Stimulated activated CD8-positive, alpha-beta memory T cell treated with anti-CD3 and anti-CD28 coated beads, Interleukin-2, amount 100 ng/mL, for 1 hour (primary cell): ENCODE results near the gene KAT8.

ENCODE experiments used
- DNase-seq, 2 donors: peaks; one replicate each; pipeline ENCODE4 v3.0.0-alpha.2; 2020; ENCODE audit warnings: low read depth in 2 of 2

KAT8 gene

DNA sequence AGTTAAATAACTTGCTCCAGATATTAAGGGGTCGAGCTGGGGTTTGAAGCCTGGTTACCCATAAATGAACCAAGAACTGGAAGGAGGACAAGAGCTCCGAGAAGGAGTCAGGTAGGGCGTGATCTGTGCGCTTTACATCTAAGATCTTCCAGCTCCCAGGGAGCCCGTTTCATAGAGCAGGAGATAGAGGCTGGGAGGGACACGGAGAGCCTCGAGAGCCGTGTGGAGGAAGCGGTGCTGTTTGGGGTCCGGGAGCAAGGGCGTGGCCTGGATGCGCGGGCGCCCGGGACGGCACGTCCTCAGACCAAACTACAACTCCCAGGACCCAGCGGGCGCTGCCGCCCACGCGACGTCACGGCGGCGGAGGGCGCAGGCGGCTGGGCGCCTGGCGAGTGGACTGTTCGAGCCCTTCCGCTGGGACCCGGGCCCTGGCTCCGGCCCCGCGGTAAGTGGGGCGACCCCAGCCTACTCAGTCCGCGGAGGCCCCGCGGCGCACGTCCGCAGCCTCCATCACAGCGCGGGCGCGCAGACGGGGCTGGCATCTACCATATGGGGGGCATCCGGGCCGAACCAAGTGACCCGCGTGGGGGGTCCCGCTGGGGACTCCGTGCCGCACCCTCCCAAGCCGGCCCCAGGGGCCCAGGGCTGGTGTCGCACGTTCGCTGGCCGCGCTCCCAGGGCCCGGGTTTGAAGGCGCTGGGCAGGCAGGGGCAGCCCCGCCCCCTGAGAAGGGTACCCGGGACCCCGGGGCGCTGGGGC is 9.2 kb upstream of the KAT8 start, which contains the start of gene BCKDK:
Gene BCKDK (plus strand): TSS at position 352 of the 759 bp plus-strand sequence. CDS start 838 bp downstream, outside the sequence.
- DNase-seq = peak; percentile 21 to 27

DNA sequence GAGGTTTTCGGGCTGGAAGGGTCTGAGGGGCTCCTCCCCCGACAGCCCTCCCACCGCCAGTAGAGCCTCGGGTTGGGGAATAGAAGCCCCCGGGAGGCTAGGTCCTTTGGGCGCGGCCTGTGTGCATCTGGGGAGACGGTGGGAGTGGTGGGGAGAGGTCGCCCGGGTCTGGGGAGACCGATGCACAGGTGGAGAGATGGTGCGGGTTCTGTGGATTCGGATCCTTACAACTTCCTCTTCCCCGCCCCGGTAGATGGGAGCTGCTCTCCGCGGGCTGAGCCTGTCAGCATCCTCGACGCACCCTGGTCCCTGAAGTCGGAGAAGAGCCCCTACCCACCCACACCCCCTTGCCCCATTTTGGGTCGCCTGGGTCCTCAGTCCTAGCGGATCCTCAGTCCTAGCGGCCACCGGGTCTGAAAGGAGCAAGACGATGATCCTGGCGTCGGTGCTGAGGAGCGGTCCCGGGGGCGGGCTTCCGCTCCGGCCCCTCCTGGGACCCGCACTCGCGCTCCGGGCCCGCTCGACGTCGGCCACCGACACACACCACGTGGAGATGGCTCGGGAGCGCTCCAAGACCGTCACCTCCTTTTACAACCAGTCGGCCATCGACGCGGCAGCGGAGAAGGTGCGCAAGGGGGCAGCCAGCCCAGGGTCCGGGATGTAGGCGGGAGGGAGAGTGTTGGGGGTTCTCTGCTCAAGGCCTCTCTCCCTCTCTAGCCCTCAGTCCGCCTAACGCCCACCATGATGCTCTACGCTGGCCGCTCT is 8.5 kb upstream of the KAT8 start:
- DNase-seq = no peak

DNA sequence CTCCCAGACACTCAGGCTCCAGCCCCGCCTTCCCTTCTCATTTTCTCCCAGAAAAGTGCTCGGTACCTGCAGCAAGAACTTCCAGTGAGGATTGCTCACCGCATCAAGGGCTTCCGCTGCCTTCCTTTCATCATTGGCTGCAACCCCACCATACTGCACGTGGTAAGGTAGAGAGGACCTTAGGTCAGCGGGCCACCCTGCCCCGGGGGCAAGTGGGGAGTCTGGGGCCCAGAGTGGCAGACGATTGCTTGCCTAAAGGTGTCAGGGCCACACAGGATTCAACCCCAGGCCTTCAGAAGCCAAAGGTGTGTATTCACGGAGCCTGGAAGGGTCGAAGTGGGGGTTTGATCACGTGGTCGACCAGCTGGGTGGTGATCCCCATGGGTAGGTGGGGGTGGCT is 7.8 kb upstream of the KAT8 start:
- no peak for DNase-seq

DNA sequence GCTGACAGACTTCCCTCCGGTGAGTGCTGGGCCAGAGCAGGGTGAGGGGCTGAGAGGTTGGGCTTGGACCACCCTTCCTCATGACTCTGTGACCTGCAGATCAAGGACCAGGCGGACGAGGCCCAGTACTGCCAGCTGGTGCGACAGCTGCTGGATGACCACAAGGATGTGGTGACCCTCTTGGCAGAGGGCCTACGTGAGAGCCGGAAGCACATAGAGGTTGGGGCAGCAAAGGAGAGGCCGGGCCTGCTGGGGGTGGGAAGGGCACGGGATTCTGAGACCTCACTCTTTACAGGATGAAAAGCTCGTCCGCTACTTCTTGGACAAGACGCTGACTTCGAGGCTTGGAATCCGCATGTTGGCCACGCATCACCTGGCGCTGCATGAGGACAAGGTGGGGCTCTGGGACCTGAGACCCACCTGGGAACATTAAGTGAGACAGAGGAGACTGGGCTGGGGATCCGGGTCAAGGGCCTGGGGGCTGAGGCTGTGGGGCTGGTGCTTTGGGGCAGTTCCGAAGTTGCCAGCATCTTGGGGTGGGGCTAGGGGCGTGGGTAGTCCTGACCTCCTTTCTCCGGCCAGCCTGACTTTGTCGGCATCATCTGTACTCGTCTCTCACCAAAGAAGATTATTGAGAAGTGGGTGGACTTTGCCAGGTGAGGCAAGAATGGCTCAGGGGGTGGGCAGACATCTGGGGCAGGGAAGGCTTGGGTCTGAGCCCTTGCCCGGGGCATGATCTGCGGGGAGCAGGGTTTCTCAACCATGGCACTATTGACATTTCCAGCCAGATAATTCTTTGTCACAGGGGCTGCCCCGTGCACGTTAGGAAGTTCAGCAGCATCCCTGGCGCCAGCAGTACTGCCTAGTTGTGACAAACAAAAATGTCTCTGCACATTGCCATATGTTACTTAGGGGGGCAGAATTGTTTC is 7.1 kb upstream of the KAT8 start:
- no peak for DNase-seq

DNA sequence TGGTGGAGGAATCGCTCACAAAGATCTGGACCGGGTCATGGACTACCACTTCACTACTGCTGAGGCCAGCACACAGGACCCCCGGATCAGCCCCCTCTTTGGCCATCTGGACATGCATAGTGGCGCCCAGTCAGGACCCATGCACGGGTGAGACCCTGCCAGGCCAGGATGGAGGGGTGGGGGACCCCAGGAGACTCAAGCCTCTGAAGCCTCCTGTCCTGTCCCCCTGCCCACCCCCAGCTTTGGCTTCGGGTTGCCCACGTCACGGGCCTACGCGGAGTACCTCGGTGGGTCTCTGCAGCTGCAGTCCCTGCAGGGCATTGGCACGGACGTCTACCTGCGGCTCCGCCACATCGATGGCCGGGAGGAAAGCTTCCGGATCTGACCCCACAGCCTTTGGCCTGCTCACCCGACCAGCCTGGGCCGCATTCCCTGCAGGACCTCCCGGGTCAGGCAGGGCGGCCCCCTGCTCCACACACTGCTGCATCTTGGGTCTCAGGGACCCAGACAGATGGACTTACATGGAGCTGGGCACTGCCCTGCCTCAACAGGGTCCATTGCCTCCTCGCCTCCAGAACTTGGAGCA is 5.5 kb upstream of the KAT8 start:
- DNase-seq = no peak

DNA sequence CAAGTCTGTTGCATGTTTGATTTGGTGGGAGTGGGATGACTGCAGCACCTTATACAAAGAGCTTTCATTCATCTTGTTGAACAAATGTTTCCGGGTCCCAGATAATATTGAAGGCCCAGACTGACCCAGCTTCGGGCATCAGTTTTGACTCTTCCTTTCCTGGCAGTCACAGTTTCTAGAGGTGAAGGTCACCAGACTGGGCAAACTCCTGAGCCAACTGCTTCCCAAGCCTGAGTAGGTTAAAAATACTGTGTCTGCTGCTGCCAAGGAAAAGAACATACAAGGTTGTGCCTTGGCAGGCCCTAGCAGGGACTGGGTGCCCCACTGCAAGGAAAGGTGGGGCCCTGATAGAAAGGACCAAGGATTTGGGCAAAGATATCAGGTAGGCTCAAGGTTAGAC is 4.8 kb upstream of the KAT8 start:
- DNase-seq = no peak

DNA sequence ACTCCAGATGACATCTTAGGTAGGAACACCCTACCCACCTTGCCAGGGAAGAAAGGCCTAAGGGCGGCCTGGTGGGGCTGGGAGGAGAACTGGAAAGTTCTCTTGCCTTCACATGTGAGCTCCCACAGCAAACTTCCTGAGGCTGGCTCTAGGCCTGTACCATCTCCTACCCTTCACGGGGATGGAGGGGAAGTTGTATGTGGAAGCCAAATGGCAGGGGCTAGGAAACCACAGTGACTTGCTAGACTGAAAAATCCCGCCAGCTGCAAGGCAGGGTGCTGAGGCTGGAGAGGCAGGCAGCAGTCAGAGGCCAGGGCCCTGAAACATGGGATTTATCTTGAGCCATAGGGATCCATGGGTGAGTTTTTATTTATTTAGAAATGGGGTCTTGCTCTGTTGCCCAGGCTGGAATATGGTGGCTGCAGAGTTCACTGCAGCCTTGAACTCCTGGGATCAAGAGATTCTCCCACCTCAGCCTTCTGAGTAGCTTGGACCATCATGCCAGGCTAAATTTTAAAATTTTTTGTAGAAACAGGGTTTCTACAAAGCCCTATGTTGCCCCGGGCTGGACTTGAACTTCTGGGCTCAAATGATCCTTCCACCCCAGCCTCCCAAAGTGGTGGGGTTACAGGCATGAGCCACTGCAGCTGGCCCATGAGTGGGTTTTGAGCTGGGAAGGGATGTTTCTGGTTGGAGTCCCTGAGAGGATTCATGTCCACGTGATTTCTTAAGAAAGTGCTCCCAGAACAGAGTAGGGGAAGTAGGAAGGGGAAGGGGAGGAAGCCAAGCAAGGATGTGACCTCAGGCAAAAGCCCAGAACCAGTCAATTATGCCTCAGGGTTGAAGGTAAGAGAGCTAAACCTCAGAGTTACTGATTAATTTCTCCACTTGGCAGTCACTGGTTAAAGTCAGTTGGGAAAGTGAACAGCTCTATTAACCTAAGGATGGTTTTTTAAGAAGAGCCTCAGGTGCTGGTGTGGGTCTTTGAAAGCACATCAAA is 4.0 kb upstream of the KAT8 start:
- no peak for DNase-seq

DNA sequence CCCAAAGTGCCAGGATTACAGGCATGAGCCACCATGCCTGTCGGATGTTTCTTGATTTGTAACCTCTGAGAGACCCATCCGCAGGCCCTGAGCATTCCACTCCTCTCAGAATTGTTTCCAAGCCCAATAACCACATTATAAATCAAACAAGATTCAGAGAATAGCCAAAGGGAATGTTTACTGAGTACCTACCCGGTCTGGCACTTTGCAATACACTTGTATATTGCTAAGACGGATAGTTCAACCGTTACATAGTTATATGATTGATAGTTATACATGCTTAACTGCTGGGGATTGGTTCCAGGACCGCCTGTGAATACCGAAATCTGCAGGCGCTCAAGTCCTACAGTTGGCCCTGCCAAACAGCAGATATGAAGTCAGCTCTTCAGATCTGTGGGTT is 3.0 kb upstream of the KAT8 start:
- DNase-seq = no peak

DNA sequence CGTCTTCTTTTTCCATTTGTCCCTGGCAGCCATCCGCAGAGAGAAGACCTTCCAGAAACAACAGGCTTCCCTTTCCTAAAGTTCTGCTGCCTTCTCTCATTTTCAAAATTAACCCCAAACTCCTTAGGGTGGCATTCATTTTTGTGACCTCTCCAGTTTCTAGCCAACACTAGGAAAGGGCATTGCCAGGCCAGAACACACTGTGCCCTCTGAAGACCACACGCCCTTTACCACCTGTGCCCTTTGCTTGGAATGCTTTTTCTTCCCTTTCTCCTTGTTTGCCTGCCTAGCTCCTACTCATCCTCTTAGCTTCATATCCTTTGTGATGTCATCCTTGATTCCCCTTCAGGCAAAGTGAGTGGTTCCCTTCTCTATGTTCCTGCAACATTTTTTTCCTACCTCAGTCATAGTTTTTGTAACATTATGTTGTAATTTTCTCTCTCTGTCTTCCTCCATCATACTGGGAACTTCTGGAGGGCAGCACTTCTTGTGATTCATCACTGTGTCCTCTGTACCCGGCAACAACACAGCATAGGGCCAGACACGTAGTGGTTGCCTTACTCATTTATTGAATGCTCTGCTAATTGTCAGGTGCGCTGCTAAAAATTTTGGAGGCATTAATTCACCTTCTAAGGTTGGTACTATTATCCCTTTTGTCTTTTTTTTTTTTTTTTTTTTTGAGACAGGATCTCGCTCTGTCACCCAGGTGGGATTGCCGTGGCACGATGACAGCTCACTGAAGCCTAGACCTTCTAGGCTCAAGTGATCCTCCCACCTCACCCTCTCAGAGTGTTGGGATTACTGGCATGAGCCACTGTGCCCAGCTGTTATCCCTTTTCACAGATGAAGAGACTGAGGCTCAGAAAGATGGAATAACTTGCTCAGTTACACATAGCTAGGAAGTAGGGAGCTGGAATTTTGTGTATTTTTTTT is 1.0 kb downstream of the KAT8 start:
- DNase-seq = no peak

DNA sequence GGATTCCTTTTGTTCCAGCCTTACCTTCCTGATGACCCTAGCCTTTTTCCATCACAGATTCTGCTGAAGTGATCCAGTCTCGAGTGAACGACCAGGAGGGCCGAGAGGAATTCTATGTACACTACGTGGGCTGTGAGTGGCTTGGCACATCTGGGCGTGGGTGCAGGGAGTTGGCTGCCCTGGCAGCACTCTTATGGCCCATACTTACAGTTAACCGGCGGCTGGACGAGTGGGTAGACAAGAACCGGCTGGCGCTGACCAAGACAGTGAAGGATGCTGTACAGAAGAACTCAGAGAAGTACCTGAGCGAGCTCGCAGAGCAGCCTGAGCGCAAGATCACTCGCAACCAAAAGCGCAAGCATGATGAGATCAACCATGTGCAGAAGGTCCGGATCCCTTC is 2.7 kb downstream of the KAT8 start:
- DNase-seq = no peak

DNA sequence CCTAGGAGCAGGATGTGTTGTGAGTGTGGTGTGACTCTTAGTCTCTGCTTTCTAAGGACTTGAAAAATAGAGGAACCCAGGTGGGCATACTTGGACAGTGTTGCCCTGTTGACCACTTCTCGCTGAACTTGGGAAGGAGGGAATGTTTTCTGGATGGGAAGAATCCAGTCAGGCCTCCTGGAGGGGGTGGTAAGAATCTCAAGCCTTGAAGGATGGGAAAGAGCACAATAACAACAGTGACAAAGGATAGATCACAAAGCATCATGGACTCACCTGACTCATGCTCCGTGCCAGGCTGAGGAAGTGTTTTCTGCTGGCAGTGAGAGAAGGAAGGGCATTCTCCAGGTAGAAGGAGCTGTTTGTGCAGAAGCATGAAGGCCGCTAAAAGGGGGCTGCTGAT is 8.4 kb downstream of the KAT8 start:
- no peak for DNase-seq

DNA sequence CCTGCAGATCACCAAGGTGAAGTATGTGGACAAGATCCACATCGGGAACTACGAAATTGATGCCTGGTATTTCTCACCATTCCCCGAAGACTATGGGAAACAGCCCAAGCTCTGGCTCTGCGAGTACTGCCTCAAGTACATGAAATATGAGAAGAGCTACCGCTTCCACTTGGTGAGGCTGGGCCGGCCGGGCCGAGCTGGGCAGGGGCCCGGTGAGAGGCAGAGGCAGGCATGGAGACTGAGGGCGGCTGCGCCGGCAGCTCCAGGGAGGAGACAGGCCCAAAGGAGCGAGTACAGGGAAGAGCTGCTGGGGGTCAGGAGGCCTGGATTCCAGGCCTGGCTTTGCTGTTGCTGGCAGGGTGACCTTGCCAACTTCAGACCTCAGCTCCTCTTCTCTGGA is 9.7 kb downstream of the KAT8 start:
- no peak for DNase-seq

DNA sequence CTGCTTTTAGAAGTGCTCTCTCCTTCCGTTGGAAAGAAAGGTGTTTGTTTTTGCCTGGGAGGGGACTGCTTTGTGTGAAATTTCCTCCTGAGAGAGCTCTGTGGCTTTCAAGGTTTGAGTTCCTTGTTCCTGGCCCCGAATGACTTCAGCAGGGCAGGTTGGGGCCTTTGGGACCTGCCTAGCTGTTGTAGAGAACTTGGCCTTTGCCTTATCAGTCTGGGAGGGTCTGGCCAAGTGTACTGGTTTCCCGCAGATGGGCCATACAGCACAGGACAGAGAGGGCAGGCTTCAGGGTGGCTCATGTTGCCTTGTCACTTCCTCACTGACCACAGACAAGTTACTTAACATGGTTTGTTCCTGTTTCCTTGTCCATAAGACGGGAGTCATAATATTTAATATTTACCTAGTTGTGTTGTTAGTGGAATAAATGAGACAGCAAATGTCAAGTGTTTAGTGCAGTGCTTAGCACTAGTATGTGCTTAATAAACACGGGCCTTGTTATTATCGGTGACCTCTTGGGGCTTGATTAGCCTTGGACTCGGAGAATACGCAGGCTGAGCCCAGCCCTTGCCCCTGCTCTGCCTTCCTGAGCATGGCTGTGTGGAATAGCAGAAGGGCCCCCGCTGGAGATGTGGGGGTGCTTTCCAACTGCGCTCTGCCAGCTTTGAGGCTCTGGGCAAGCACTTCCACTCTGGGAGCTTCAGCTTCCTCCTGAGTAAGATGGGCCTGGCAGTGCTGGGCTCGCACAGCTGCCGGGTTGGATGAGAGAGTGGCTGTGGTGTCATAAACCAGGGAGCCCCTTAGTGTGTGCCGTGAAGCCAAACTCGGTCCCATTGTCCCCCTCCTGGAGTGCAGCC is 11.5 kb downstream of the KAT8 start:
- DNase-seq = no peak

DNA sequence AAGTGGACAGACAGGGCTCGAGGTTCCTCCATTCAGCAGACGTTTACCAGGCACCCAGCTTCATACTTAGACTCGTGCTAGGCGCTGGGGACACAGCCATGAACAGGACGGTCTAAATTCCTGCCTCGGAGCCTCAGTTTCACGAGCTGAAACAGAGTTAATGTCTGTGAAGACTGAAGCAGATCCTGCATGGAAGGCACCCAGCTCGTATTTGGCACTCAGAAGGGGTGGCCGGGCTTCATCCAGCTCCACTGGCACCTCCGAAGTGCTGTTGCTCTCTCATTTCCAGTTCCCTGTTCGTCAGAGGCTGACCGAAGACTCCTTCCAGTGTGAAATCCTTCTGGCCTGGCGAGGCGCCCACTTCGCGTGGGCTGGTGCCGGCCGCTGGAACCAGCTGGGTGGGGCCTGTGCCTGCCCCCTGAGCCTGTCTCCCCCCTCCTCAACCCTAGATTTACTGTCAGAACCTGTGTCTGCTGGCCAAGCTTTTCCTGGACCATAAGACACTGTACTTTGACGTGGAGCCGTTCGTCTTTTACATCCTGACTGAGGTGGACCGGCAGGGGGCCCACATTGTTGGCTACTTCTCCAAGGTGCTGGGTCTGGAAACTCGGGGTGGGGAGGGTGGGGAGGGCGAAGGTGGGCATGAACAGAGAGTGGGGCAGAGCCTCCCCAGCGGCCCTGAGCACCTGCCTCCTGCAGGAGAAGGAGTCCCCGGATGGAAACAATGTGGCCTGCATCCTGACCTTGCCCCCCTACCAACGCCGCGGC is 12.3 kb downstream of the KAT8 start:
- no peak for DNase-seq

DNA sequence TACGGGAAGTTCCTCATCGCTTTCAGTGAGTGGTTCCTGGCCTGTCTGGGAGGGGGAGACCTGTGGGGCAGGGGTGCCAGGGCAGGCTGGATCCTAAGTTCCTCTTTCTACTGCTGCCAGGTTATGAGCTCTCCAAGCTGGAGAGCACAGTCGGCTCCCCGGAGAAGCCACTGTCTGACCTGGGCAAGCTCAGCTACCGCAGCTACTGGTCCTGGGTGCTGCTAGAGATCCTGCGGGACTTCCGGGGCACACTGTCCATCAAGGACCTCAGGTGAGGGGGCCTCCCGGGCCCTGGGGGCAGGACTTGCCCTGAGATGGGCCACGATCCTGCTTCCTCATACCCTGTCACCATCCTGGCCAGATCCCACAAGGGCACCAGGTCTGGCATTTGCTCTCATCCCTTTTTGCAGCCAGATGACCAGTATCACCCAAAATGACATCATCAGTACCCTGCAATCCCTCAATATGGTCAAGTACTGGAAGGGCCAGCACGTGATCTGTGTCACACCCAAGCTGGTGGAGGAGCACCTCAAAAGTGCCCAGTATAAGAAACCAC is 12.9 kb downstream of the KAT8 start:
- no peak for DNase-seq

DNA sequence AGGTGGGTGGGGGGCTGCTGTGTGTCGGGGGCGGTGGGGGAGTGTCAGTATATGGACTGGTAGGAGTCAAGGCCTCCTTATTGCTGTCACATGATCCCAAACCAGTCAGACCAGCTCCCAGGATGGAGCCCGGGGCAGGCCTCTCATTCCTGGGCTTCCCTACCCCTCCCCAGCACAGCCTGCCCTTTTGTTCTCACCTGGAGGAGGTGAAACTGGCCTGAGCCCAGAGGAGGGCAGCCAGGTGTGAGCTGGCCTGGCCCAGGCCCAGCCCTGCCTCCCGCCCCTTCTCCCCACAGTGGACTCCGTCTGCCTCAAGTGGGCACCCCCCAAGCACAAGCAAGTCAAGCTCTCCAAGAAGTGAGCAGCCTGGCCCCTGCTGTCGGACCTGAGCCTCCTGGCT is 13.4 kb downstream of the KAT8 start:
- DNase-seq = no peak

DNA sequence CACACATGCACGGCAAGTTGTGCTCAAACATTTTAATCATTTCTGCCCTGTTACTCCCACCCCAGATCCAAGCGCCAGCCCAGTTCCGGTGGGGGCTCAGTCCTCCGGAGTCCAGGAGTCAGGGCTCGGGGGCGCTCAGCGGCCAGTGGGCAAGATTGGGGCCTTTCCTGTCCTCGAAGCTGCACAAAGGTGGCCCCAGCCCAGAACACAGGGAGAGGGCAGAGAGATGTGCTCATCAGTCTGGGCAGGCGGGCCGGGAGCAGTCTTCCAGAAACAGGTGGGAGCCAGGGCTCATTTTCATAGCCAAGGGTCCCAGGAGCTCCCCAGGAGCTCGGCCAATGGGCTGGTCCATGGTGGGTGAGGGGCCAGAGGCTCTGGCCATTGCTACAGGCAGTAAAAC is 14.0 kb downstream of the KAT8 start:
- no peak for DNase-seq
